T-helper 2 cell (primary cell): ENCODE data around the gene HRH2.

Experiments
- DNase-seq, 5 experiments: peaks; one replicate each; pipeline versions ENCODE4 v3.0.0 to v3.0.0-alpha.2; 2012 to 2022

HRH2 gene

GRCh38 chr5:175678074-175678473 lies 20.2 kb downstream of the HRH2 start:
- no peak for DNase-seq

GRCh38 chr5:175679411-175679810 lies 21.5 kb downstream of the HRH2 start:
- DNase-seq, result no peak

GRCh38 chr5:175680020-175680419 lies 22.1 kb downstream of the HRH2 start:
- DNase-seq, result no peak

GRCh38 chr5:175680463-175680862 lies 22.6 kb downstream of the HRH2 start:
- no peak for DNase-seq

GRCh38 chr5:175681045-175681967 lies 23.4 kb downstream of the HRH2 start:
- no peak for DNase-seq

- no peak for DNase-seq
These were observed 24.1 kb downstream of the HRH2 start for GRCh38 chr5:175681968-175682340.

- DNase-seq, result no peak
These were observed 24.8 kb downstream of the HRH2 start for GRCh38 chr5:175682664-175683063.

- no peak for DNase-seq
These were observed 25.4 kb downstream of the HRH2 start for GRCh38 chr5:175683231-175683630.

- no peak for DNase-seq
These were observed 26.1 kb downstream of the HRH2 start for GRCh38 chr5:175683921-175684320.

GRCh38 chr5:175684931-175685330 lies 27.1 kb downstream of the HRH2 start:
- no peak for DNase-seq

- no peak for DNase-seq
These were observed 28.0 kb downstream of the HRH2 start for GRCh38 chr5:175685701-175686350.

GRCh38 chr5:175686396-175686795 lies 28.5 kb downstream of the HRH2 start:
- no peak for DNase-seq

GRCh38 chr5:175686826-175687225 lies 29.0 kb downstream of the HRH2 start:
- DNase-seq, result no peak

GRCh38 chr5:175687231-175687701 lies 29.4 kb downstream of the HRH2 start:
- DNase-seq, result no peak

GRCh38 chr5:175688352-175689146 lies 30.7 kb downstream of the HRH2 start:
- no peak for DNase-seq

- DNase-seq, result no peak
These were observed 31.5 kb downstream of the HRH2 start for GRCh38 chr5:175689147-175689991.

- DNase-seq, result no peak
These were observed 32.2 kb downstream of the HRH2 start for GRCh38 chr5:175690025-175690424.

- no peak for DNase-seq
These were observed 32.7 kb downstream of the HRH2 start for GRCh38 chr5:175690586-175690985.

- no peak for DNase-seq
These were observed 33.9 kb downstream of the HRH2 start for GRCh38 chr5:175691761-175692160.

GRCh38 chr5:175692235-175692995 lies 34.5 kb downstream of the HRH2 start:
- no peak for DNase-seq

GRCh38 chr5:175692996-175693710 lies 35.3 kb downstream of the HRH2 start:
- no peak for DNase-seq
